Skeletal muscle tissue (tissue), 4 donors: ENCODE results near the gene C7. TPM values are rescaled to one million over a fixed set of nuclear protein-coding genes. Genes with fewer than 3 reads are reported as not detected.
A peak's percentile ranks its signal among the peaks of the same experiment; 100 is the strongest.
"Not testable (repeated sequence)": the region's sequence is repeated elsewhere in the genome, so short reads cannot be mapped to it uniquely, and the experiment has no call there.

Source experiments
- H3K27ac ChIP-seq: one replicate; pipeline ENCODE4 v1.7.0; 2013; ENCODE audit warnings: mild to moderate bottlenecking, low read depth, low read length, inconsistent platforms
- H3K27me3 ChIP-seq, 3 donors: one replicate each; pipeline ENCODE4 v1.7.0; 2013; ENCODE audit warnings: low read length in 3 of 3; ENCODE audit not compliant: control insufficient read depth in 3 of 3, insufficient read depth in 3 of 3
- H3K36me3 ChIP-seq, 3 donors: one replicate each; pipeline ENCODE4 v1.7.0; 2013; ENCODE audit warnings: low read length in 3 of 3; ENCODE audit not compliant: control insufficient read depth in 3 of 3, insufficient read depth in 3 of 3
- H3K4me1 ChIP-seq, 3 donors: one replicate each; pipeline ENCODE4 v1.7.0; 2013; ENCODE audit warnings: low read length in 3 of 3, mild to moderate bottlenecking in 3 of 3; ENCODE audit not compliant: control insufficient read depth in 3 of 3, insufficient read depth in 3 of 3
- H3K4me3 ChIP-seq, 3 donors: one replicate each; pipeline ENCODE4 v1.7.0; 2013; ENCODE audit warnings: low read length in 3 of 3
- H3K9ac ChIP-seq, 3 donors: one replicate each; pipeline ENCODE4 v1.7.0; 2013; ENCODE audit warnings: low read length in 3 of 3, mild to moderate bottlenecking in 3 of 3, moderate library complexity in 2 of 3, low read depth in 1 of 3
- H3K9me3 ChIP-seq, 3 donors: one replicate each; pipeline ENCODE4 v1.7.0; 2013; ENCODE audit warnings: low read length in 3 of 3; ENCODE audit not compliant: control insufficient read depth in 3 of 3
- total RNA-seq: library from RNA; depleted of rRNA; stranded (reverse); fragments of >200 nt; gene quantifications from one replicate; pipeline ENCODE4 v1.2.3, GENCODE V29; 2014
- donor health status: Osteomylitis.

Gene C7
- total RNA-seq, 1 donor from 2014 or later, result 15.1 TPM

DNA sequence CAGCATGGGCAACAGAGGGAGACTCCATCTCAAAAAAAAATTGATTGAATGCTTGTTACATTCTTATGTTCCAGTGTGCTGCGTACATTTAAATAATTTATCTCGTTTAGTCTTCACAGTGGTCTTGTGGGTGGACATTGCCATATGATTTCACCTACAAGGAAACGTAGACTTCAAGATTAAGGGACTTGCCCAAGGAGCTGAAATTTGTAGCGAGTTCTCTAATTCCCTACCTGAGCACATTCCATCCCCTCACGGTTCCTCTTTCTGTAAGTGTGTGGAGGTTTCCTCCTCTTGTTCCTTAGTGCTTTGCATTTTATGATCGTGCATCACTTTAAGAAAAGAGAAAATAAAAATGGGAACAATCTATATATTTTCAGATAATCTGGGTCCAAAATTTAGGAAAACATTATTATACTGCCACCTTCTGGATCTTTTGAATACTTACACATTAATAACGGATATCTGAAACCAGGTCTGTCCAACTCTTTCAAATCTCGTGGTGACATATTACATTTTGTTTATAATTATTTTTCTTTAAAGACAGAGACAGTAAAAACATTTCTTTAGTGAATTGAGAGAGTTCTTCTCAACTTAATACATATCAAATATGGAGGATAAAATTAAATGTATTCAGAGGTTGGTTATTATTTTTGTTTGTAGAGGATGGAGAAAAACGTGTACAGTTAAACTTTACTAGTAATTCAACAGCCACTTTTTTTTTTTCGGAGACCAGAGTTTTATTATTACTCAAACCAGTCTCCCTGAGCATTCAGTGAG, 29.9 kb upstream of the C7 start:
- Histone ChIP-seq H3K9me3 (no peaks in the 10 kb centered on the region), H3K4me3 (no peak overlapping the region), H3K27ac (no peak overlapping the region), H3K4me1 (no peaks in the 10 kb centered on the region), H3K36me3 (no peaks in the 10 kb centered on the region), H3K9ac (no peak overlapping the region), H3K27me3 (no peaks in the 10 kb centered on the region)

DNA sequence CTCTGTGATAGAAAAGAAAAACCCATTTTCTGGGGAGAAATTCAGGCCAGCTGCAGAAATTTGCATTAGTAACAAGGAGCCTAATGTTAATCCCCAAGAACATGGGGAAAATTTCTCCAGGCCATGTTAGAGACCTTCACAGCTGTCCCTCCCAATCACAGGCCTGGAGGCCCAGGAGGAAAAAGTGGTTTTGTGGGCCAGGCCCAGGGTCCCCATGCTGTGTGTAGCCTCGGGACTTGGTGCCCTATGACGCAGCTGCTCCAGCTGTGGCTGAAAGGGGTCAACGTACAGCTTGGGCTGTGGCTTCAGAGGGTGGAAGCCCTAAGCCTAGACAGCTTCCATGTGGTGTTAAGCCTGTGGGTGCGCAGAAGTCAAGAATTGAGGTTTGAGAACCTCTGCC, 27.0 kb upstream of the C7 start:
- Histone ChIP-seq H3K36me3 (no peaks in the 10 kb centered on the region), H3K27me3 (no peaks in the 10 kb centered on the region), H3K9me3 (no peaks in the 10 kb centered on the region), H3K9ac (no peak overlapping the region), H3K27ac (no peak overlapping the region), H3K4me1 (no peaks in the 10 kb centered on the region), H3K4me3 (no peak overlapping the region)

DNA sequence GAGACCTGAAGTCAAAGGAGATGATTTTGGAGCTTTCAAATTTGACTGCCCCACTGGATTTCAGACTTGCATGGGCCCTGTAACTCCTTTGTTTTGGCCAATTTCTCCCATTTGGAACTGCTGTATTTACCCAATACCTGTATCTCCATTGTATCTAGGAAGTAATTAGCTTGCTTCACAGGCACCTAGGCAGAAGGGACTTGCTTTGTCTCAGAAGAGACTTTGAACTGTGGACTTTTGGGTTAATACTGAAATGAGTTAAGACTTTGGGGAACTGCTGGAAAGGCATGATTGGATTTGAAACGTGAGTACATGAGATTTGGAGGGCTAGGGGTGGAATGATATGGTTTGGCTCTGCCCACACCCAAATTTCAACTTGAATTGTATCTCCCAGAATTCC, 26.2 kb upstream of the C7 start:
- H3K4me3 ChIP-seq, H3K9ac ChIP-seq, H3K27me3 ChIP-seq, H3K4me1 ChIP-seq, H3K36me3 ChIP-seq, H3K27ac ChIP-seq, H3K9me3 ChIP-seq: not testable (repeated sequence)

GRCh38 chr5:40895440-40896425, 13.6 kb upstream of the C7 start:
- not testable (repeated sequence) for H3K9me3 ChIP-seq, H3K4me1 ChIP-seq, H3K36me3 ChIP-seq, H3K27ac ChIP-seq, H3K27me3 ChIP-seq, H3K4me3 ChIP-seq, H3K9ac ChIP-seq

GRCh38 chr5:40904205-40904993, 4.9 kb upstream of the C7 start:
- no peaks in the 10 kb centered on the region for H3K9me3 ChIP-seq
- no peak overlapping the region for H3K9ac ChIP-seq
- no peaks in the 10 kb centered on the region for H3K27me3 ChIP-seq
- H3K4me1 ChIP-seq, result peaks cover 4 to 10% (median 9%) of the 10 kb centered on the region in 3 donors
- no peak overlapping the region for H3K4me3 ChIP-seq
- H3K36me3 ChIP-seq, result no peaks in the 10 kb centered on the region
- H3K27ac ChIP-seq, result peak overlapping the region; percentile 22

DNA sequence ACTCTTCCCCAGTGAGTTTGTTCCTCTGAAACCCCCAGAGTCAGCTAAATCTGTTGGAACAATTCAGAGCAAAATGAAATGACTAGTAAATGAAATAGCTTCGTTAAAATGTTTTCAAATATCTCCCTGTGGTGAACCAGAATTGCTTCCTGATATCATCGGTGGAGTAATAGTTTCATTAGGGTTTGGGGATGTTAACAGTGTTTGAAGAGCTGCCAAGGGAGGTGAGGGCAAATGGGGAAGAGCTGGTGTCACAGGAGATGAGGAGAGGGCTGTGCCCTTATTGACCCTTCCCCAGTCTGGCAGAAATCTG, 4.3 kb upstream of the C7 start:
- peaks cover 4 to 10% (median 9%) of the 10 kb centered on the region in 3 donors for H3K4me1 ChIP-seq
- no peak overlapping the region for H3K9ac ChIP-seq
- no peak overlapping the region for H3K4me3 ChIP-seq
- H3K27me3 ChIP-seq, result no peaks in the 10 kb centered on the region
- peak overlapping the region; percentile 22 for H3K27ac ChIP-seq
- H3K36me3 ChIP-seq, result no peaks in the 10 kb centered on the region
- no peaks in the 10 kb centered on the region for H3K9me3 ChIP-seq

GRCh38 chr5:40906351-40906751, 2.9 kb upstream of the C7 start:
- Histone ChIP-seq H3K4me3 (no peak overlapping the region), H3K9me3 (no peaks in the 10 kb centered on the region), H3K27me3 (no peaks in the 10 kb centered on the region), H3K36me3 (no peaks in the 10 kb centered on the region), H3K9ac (no peak overlapping the region), H3K27ac (no peak overlapping the region), H3K4me1 (peaks cover 4 to 10% (median 9%) of the 10 kb centered on the region in 3 donors)

DNA sequence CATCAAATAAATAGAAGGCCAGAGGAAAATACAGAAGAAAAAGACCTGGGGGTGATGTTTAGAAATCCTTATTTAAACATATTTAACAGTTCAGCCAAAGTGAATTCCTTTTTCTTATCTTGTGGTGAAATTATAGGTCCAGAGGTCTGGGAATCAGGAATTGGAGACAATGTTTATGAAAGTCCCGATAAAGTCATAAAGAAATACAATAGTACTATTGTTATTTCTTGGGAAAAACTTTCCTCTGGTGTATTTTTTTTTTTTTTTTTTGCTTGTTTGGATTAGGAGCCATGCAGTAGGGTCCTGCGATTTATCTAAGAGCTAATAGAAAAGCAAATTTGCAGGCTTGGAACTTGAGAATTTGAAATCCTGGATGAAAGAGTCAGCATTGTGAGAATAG, 426 bp downstream of the C7 start:
- Histone ChIP-seq H3K9ac (no peak overlapping the region), H3K4me1 (peaks cover 0 to 6% (median 4%) of the 10 kb centered on the region in 3 donors), H3K27ac (no peak overlapping the region), H3K27me3 (no peaks in the 10 kb centered on the region), H3K36me3 (no peaks in the 10 kb centered on the region), H3K9me3 (no peaks in the 10 kb centered on the region), H3K4me3 (no peak overlapping the region)

DNA sequence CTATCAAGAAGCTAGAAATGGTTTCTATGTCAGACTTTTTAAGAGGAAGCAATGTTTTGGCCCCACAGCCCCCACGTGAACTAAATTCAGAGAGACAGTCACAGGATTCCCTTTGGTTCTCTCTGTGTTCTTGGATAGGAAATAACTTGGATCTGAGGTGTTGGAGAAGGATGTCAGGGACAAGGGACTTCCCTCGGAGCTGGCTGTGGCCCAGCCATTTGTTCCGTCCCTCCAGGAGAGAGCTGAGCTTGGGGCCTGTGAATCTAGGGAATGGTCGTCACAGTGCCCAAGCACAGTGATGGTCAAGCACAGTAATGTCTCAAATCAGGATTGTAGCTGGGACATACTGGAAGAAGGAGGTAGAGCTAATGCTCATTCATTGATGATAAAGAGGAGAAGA, 2.0 kb downstream of the C7 start:
- no peaks in the 10 kb centered on the region for H3K9me3 ChIP-seq
- no peaks in the 10 kb centered on the region for H3K4me1 ChIP-seq
- H3K27me3 ChIP-seq, result no peaks in the 10 kb centered on the region
- no peaks in the 10 kb centered on the region for H3K36me3 ChIP-seq
- H3K27ac ChIP-seq, result no peak overlapping the region
- no peak overlapping the region for H3K9ac ChIP-seq
- no peak overlapping the region for H3K4me3 ChIP-seq
